H9 (cell line): ENCODE data around the gene TAOK2. TPM values are rescaled to one million over a fixed set of nuclear protein-coding genes. Genes with fewer than 3 reads are reported as not detected.

Experiments
- DNase-seq: peaks from one replicate; pipeline ENCODE4 v3.0.0-alpha.2; 2017
- H2AFZ ChIP-seq: one replicate; pipeline ENCODE4 v1.6.1; 2013; ENCODE audit warnings: mild to moderate bottlenecking, low read length, control low read depth, moderate library complexity
- H2AK5ac ChIP-seq: 2 replicates; pipeline ENCODE4 v1.6.1; 2013; ENCODE audit warnings: low read length, control low read depth, mixed read lengths; ENCODE audit not compliant: insufficient read length
- H2BK120ac ChIP-seq: one replicate; pipeline ENCODE4 v1.6.1; 2013; ENCODE audit warnings: low read depth, mild to moderate bottlenecking, low read length, control low read depth, inconsistent platforms; ENCODE audit not compliant: poor library complexity, severe bottlenecking
- H2BK12ac ChIP-seq: 2 replicates; pipeline ENCODE4 v1.6.1; 2013; ENCODE audit warnings: low read length, control low read depth, mixed read lengths, low read depth; ENCODE audit not compliant: insufficient read length
- H2BK15ac ChIP-seq: 2 replicates; pipeline ENCODE4 v1.6.1; 2013; ENCODE audit warnings: low read depth, low read length, control low read depth
- H2BK20ac ChIP-seq: one replicate; pipeline ENCODE4 v1.6.1; 2013; ENCODE audit warnings: low read depth, mild to moderate bottlenecking, low read length, control low read depth, inconsistent platforms; ENCODE audit not compliant: poor library complexity, severe bottlenecking
- H2BK5ac ChIP-seq: 2 replicates; pipeline ENCODE4 v1.6.1; 2013; ENCODE audit warnings: low read length, control low read depth, mixed read lengths; ENCODE audit not compliant: insufficient read length
- H3K14ac ChIP-seq: 2 replicates; pipeline ENCODE4 v1.6.1; 2013; ENCODE audit warnings: low read length, control low read depth; ENCODE audit not compliant: insufficient read depth
- H3K18ac ChIP-seq: 2 replicates; pipeline ENCODE4 v1.6.1; 2013; ENCODE audit warnings: low read depth, mild to moderate bottlenecking, mixed read lengths, low read length, control low read depth; ENCODE audit not compliant: insufficient read length
- H3K23ac ChIP-seq: 2 replicates; pipeline ENCODE4 v1.6.1; 2013; ENCODE audit warnings: low read length, control low read depth, mixed read lengths, low read depth; ENCODE audit not compliant: insufficient read length
- H3K23me2 ChIP-seq: 2 replicates; pipeline ENCODE4 v1.6.1; 2013; ENCODE audit warnings: low read depth, mild to moderate bottlenecking, mixed read lengths, low read length, control low read depth; ENCODE audit not compliant: insufficient read length, poor library complexity, severe bottlenecking
- H3K27ac ChIP-seq: 2 replicates; pipeline ENCODE4 v1.5.1; 2013; ENCODE audit warnings: low read length, control low read depth, mixed read lengths, low read depth; ENCODE audit not compliant: insufficient read length
- H3K27me3 ChIP-seq: 2 replicates; pipeline ENCODE4 v1.6.1; 2013; ENCODE audit warnings: low read length, control low read depth, inconsistent platforms; ENCODE audit not compliant: insufficient read depth
- H3K4ac ChIP-seq: 2 replicates; pipeline ENCODE4 v1.6.1; 2013; ENCODE audit warnings: low read depth, mild to moderate bottlenecking, control low read depth, inconsistent platforms, low read length, moderate library complexity
- H3K4me1 ChIP-seq: 2 replicates; pipeline ENCODE4 v1.6.1; 2013; ENCODE audit warnings: low read length, control low read depth, inconsistent platforms; ENCODE audit not compliant: insufficient read depth
- H3K4me2 ChIP-seq: 2 replicates; pipeline ENCODE4 v1.6.1; 2013; ENCODE audit warnings: low read length, control low read depth, mixed read lengths; ENCODE audit not compliant: insufficient read length, insufficient read depth
- H3K56ac ChIP-seq: 2 replicates; pipeline ENCODE4 v1.6.1; 2013; ENCODE audit warnings: low read depth, mild to moderate bottlenecking, mixed read lengths, low read length, control low read depth; ENCODE audit not compliant: insufficient read length
- H3K79me1 ChIP-seq: 2 replicates; pipeline ENCODE4 v1.6.1; 2013; ENCODE audit warnings: low read depth, mild to moderate bottlenecking, moderate library complexity, low read length, control low read depth, inconsistent platforms; ENCODE audit not compliant: insufficient read depth, poor library complexity, severe bottlenecking
- H3K79me2 ChIP-seq: 2 replicates; pipeline ENCODE4 v1.6.1; 2013; ENCODE audit warnings: low read length, control low read depth, inconsistent platforms; ENCODE audit not compliant: insufficient read depth
- H3K9ac ChIP-seq: 2 replicates; pipeline ENCODE4 v1.6.1; 2013; ENCODE audit warnings: low read length, control low read depth, mixed read lengths; ENCODE audit not compliant: insufficient read length; ENCODE audit errors: extremely low read depth
- H3K9me3 ChIP-seq: one replicate; pipeline ENCODE4 v1.6.1; 2013; ENCODE audit warnings: low read depth, low read length, inconsistent platforms; ENCODE audit not compliant: control insufficient read depth
- H3T11ph ChIP-seq: one replicate; pipeline ENCODE4 v1.6.1; 2013; ENCODE audit warnings: mild to moderate bottlenecking, low read length, control low read depth, inconsistent platforms
- H4K20me1 ChIP-seq: one replicate; pipeline ENCODE4 v1.6.1; 2013; ENCODE audit not compliant: control insufficient read depth, insufficient read length, insufficient read depth
- H4K5ac ChIP-seq: 2 replicates; pipeline ENCODE4 v1.6.1; 2013; ENCODE audit warnings: low read depth, mild to moderate bottlenecking, mixed read lengths, low read length, control low read depth; ENCODE audit not compliant: insufficient read length
- H4K8ac ChIP-seq: replicated peaks from 2 replicates; pipeline ENCODE4 v1.6.1; 2013; ENCODE audit warnings: low read length, control low read depth, mixed read lengths, low read depth; ENCODE audit not compliant: insufficient read length
- H4K91ac ChIP-seq: 2 replicates; pipeline ENCODE4 v1.6.1; 2013; ENCODE audit warnings: low read depth, mild to moderate bottlenecking, moderate library complexity, mixed read lengths, low read length, control low read depth; ENCODE audit not compliant: insufficient read length
- H3K27ac Mint-ChIP-seq, 3 experiments: 2 replicates in 2 of 3; 3 replicates in 1 of 3; pipeline ENCODE4 v1.8.0; 2020 to 2021; ENCODE audit warnings: mixed read lengths in 3 of 3, mild to moderate bottlenecking in 1 of 3, moderate library complexity in 1 of 3
- H3K27me3 Mint-ChIP-seq: 2 replicates; pipeline ENCODE4 v1.8.0; 2021; ENCODE audit warnings: low read depth, mild to moderate bottlenecking, moderate library complexity, mixed read lengths
- H3K36me3 Mint-ChIP-seq, 3 experiments: 2 replicates in 2 of 3; 3 replicates in 1 of 3; pipeline ENCODE4 v1.8.0; 2020 to 2021; ENCODE audit warnings: low read depth in 3 of 3, mixed read lengths in 3 of 3; ENCODE audit not compliant: insufficient read depth in 1 of 3
- H3K4me1 Mint-ChIP-seq, 2 experiments: 2 replicates each; pipeline ENCODE4 v1.8.0; 2020; ENCODE audit warnings: mixed read lengths in 2 of 2
- H3K4me3 Mint-ChIP-seq, 2 experiments: 2 replicates in 1 of 2; 3 replicates in 1 of 2; pipeline ENCODE4 v1.8.0; 2020 to 2021; ENCODE audit warnings: mild to moderate bottlenecking in 2 of 2, mixed read lengths in 2 of 2, moderate library complexity in 1 of 2
- H3K9me3 Mint-ChIP-seq, 2 experiments: 2 replicates in 1 of 2; 3 replicates in 1 of 2; pipeline ENCODE4 v1.8.0; 2020; ENCODE audit warnings: mild to moderate bottlenecking in 2 of 2, mixed read lengths in 2 of 2, moderate library complexity in 1 of 2
- CTCF ChIP-seq: fragments of 200-600 bp; sonication (generic); conservative IDR thresholded peaks from 3 replicates; pipeline ENCODE4 v1.8.0; 2021; ENCODE audit warnings: antibody characterized with exemption, mild to moderate bottlenecking
- WGBS: extraction: QIAGEN DNeasy Blood & Tissue Kit; methylation state at CpG from one replicate; pipeline ENCODE4 v1.1.7; 2013; ENCODE audit warnings: missing lambda C conversion rate, low lambda C conversion rate, mixed read lengths; ENCODE audit not compliant: insufficient read length; ENCODE audit errors: extremely low coverage; 5-methylcytosine and 5-hydroxymethylcytosine counted together
- total RNA-seq: library from RNA; stranded (reverse); gene quantifications from 2 replicates; pipeline ENCODE4 v1.2.1, GENCODE V29; 2021

Gene TAOK2
- total RNA-seq, 1 experiment from 2014 or later, result 43.9 TPM

- Mint-ChIP-seq H3K36me3 (peaks cover 9 to 63% (median 41%) of the 10 kb centered on the region in 3 experiments; a peak in 6 of 7 replicates), H3K27ac (no peak overlapping the region), H3K4me1 (peaks cover 15 to 18% of the 10 kb centered on the region in 2 experiments), H3K27me3 (no peaks in the 10 kb centered on the region; the same call in 1 of the 2 replicates), H3K4me3 (no peak overlapping the region), H3K9me3 (no peaks in the 10 kb centered on the region)
- Histone ChIP-seq H4K20me1 (no peaks in the 10 kb centered on the region), H3K27me3 (no peaks in the 10 kb centered on the region), H4K91ac (no peak overlapping the region), H4K8ac (no peak overlapping the region), H3T11ph (no peak overlapping the region), H3K79me1 (no peaks in the 10 kb centered on the region), H3K4ac (no peak overlapping the region), H2AFZ (no peak overlapping the region), H3K18ac (no peak overlapping the region), H3K79me2 (no peaks in the 10 kb centered on the region; the same call in 1 of the 2 replicates), H2AK5ac (no peak overlapping the region), H3K9me3 (no peaks in the 10 kb centered on the region), H2BK15ac (no peak overlapping the region), H3K4me1 (no peaks in the 10 kb centered on the region), H2BK20ac (no peak overlapping the region), H2BK12ac (no peak overlapping the region), H4K5ac (no peak overlapping the region), H2BK5ac (no peak overlapping the region), H3K23me2 (peaks cover 9% of the 10 kb centered on the region), H3K9ac (no peak overlapping the region), H3K4me2 (no peak overlapping the region), H3K23ac (no peak overlapping the region), H3K27ac (no peak overlapping the region), H2BK120ac (no peak overlapping the region), H3K56ac (no peak overlapping the region), H3K14ac (no peak overlapping the region)
- WGBS, result no CpG with 5 or more reads among the region's 25 CpGs
- no peak for TF ChIP-seq CTCF
- DNase-seq, result no peak
Measured at GRCh38 chr16:29993191-29993902, 19.7 kb downstream of the TAOK2 start.
